AG09319 (cell line): ENCODE measurements around the gene RIPOR3.

Source experiments
- DNase-seq: peaks from one replicate; pipeline ENCODE4 v3.0.0-alpha.2; 2010; ENCODE audit warnings: low read depth; ENCODE audit errors: extremely low read depth
- CTCF ChIP-seq: IDR thresholded peaks from 2 replicates; pipeline ENCODE4 v1.5.1; 2011; ENCODE audit warnings: low read depth, mild to moderate bottlenecking, inconsistent platforms, low read length, moderate library complexity

The RIPOR3 gene

GRCh38 chr20:50688256-50688975 is 2.9 kb downstream of the RIPOR3 start:
- no peak for DNase-seq
- no peak for TF ChIP-seq CTCF

- no peak for DNase-seq
- TF ChIP-seq CTCF = no peak
Observed at GRCh38 chr20:50686821-50687220, 4.5 kb downstream of the RIPOR3 start.

GRCh38 chr20:50683570-50683969 is 7.8 kb downstream of the RIPOR3 start:
- no peak for TF ChIP-seq CTCF
- DNase-seq = no peak

- no peak for TF ChIP-seq CTCF
- no peak for DNase-seq
Observed at GRCh38 chr20:50682947-50683530, 8.3 kb downstream of the RIPOR3 start.

- DNase-seq = no peak
- no peak for TF ChIP-seq CTCF
Observed at GRCh38 chr20:50682065-50682464, 9.3 kb downstream of the RIPOR3 start.

- DNase-seq = no peak
- no peak for TF ChIP-seq CTCF
Observed at GRCh38 chr20:50681359-50682064, 9.8 kb downstream of the RIPOR3 start.
